Measurements from ENCODE around the gene CEACAM4.
"Not testable (repeated sequence)": the region's sequence is repeated elsewhere in the genome, so short reads cannot be mapped to it uniquely, and the experiment has no call there.

The CEACAM4 gene

GRCh38 chr19:41626877-41627276, at the start of gene CEACAM4:
Gene CEACAM4 (minus strand): TSS chr19:41627074. CDS start chr19:41626963, 111 bp downstream.
- DNase-seq = peak; percentile 62

DNA sequence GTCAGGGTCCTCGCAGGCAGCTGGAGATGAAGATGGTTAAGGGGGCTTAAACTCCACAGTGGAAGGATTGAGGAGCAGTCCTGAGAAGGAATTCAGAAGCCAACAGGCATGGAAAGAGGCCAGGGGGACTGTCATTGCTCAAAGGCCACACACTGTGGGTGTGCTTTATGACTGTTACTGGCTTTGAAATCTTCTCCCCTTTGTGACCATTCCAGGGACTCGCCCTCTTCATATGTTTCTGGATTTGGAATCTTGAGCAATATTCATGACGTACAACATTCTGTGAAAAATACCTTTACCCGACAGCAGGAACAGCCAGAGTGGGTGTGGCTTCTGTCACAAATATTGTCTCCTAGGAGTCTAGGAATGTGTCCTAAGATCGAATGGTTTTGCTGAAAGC, 44.6 kb upstream of the CEACAM4 start:
- no peak for DNase-seq

GRCh38 chr19:41670755-41671154, 43.9 kb upstream of the CEACAM4 start:
- no peak for DNase-seq

GRCh38 chr19:41668315-41668714, 41.4 kb upstream of the CEACAM4 start:
- DNase-seq = no peak

DNA sequence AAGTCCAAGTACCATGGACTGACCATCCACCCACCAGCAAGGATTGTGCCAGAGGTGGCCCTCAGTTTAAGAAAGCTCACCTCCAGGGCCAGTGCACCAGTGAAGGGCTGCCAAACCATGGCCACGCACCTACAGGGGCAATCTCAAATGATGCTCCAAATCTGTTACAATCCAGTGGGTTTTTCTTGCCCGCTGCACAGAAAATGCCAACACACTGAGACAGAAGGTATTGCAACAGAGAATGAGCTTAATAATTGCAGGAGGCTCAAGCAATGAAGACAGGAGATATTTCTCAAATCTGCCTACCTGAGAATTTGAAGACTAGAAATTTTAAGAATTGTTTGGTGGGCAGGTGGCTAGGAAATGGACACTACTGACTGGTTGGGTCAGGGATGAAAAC, 39.2 kb upstream of the CEACAM4 start:
- no peak for DNase-seq

DNA sequence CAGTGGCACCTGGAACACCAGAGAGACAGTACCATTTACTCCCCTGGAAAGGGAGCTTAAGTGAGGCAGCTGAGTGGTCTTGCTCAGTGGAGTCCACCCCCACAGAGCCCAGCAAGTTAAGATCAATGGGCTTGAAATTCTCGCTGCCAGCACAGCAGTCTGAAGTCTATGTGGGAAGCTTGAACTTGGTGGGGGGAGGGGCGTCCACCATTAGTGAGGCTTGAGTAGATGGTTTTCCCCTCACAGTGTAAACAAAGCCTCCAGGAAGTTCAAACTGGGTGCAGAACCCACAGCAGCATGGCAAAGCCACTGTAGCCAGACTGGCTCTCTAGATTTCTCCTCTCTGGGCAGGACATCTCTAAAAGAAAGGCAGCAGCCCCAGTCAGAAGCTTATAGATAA, 30.3 kb upstream of the CEACAM4 start:
- DNase-seq = no peak

GRCh38 chr19:41656756-41657155, 29.9 kb upstream of the CEACAM4 start:
- DNase-seq = not testable (repeated sequence)

DNA sequence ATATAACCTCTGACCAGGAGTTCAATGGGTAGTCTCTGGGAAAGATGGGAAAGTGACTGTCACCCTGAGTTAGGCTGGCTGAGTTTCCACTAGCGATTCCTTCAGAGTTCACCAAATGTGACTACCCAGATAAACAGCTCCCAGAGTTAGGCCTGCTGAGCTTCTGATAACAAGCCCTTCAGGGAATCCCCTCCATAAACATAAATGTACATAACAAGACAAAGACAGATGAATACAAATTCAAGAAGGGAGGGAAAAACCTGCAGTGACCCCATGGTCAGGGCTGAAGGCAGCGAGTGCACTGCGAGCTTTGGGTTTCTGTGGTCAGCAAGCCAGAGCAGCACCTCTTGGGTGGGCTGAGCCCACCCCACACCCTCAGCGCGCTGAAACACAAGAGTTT, 25.4 kb upstream of the CEACAM4 start:
- no peak for DNase-seq

GRCh38 chr19:41649827-41650226, 23.0 kb upstream of the CEACAM4 start:
- no peak for DNase-seq

DNA sequence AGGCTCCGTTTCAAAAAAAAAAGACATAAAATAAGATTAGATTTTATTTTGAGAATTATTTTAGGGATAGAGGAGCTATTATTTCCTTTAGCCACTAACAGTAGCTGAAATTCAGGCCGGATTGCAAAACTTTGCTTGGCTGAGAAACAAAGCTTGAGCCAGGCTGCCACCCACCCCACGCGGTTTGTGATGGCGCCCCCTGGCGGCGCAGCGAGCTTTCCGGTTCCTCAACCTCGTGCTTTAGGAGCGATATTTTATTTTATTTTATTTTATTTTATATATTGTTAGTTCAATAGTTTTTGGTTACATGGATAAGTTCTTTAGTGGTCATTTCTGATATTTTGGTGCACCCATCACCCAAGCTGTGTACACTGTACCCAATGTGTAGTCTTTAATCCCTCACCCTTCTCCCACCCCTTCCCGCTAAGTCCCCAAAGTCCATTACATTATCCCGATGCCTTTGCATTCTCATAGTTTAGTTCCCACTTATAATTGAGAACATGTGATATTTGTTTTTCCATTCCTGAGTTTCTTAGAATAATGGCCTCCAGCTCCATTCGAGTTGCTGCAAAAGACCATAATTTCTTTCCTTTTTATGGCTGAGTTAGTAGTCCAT, 19.8 kb upstream of the CEACAM4 start:
- peak; percentile 64 for DNase-seq

DNA sequence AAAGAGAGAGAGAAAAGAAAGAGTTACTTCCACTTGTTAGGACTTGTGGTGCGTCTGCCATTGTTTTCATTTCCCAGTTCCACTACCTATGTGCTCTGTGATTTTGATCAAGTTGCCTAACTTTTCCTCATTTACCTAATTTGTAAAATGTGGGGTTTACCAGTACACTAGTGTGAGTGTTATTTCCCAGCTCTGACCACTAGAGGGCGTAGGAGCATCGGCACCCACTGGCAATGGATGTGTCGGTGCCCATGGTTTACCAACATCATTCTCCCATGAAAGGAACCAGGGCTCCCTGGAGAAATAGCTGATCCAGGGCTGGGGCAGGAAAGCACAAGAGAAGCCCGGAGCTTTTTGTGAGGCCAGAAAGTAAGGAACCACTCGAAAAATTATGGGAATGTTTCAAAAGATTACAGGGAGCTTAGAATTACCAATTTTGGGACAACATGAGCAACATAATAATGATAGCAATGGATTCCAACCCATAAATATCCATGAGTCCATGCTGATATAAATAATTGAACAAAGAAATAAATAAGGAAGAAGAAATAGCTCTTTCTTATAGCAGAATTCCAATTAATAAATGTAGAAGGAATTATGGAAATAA, 15.1 kb upstream of the CEACAM4 start:
- DNase-seq = peak; percentile 78

GRCh38 chr19:41638641-41639081, 11.8 kb upstream of the CEACAM4 start:
- DNase-seq = peak; percentile 53

- peak; percentile 38 for DNase-seq
These were observed 10.6 kb upstream of the CEACAM4 start for GRCh38 chr19:41637484-41637883.

DNA sequence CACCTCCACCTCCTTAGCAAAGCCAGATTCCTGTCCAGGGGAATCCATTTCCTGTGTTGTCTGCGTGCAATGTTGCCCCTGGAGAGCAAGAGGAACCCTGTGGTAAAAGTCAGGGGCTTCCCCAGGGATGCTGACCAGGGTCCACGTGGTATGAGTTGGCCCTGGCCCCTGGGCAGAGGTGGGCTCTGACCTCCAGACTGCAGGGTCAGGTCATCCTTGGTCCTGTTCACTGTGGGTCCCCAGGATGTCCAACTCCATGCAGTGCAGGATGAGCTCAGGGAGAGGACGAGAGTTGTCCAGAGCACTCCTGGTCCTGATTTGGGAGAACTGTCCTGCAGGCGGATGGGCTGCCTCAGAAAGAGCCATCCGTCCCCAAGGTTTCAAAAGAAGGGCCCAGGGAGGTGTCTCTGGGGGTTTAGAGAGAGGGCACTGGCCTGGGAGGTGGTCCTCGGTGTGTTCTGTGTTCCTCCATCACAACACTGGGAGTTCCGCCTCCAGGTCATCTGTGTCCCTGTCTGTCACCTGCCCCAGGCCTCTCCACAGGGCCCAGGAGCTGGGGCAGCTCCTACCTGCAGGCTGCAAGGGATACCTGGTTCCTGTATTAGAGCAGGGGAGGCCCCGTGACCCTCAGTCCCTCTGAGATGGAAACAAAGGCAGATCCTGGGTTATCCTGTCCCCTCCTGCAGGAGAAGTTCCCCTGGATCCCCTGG, 1.2 kb upstream of the CEACAM4 start:
- DNase-seq = no peak

GRCh38 chr19:41626278-41626677, 596 bp downstream of the CEACAM4 start:
- no peak for DNase-seq

DNA sequence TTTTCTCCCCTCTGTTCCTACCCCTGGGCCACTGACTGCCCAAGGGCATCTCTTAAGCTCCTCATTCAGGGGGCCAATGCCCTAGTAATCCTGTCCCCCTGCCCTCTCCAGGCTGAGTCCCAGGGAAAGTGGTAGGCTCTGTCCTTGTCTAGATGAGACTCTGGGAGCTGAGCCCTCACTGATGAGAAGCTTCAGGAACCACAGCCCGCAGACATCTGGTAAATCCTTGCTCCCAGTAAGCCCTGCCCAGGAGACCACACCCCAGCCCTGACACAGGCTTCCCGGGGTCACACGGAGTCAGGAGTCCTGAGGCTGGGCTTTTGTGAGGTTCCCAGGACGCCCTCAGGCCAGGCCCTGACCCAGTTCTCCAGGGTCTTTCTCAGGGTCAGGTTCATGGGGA, 1.9 kb downstream of the CEACAM4 start:
- DNase-seq = no peak

- no peak for DNase-seq
These were observed 2.4 kb downstream of the CEACAM4 start for GRCh38 chr19:41624515-41624914.

DNA sequence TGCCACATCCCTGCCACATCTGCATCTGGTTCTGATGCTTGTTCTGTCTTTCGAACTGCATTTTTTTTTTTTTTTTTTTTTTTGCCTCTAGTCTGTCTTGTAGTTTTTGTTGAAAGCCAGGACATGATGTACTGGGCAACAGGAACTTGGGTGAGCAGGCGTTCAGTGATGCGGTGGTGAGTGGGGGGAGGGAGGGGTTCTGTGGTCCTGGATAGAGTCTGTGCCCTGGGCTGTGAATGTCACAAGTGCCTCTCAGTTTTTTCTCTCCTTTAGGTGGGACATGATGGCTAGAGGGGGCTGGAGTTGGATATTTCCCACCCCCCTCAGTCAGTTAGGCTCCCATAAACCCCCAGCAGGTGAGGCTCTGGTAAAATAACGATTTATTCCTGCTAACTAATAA, 3.5 kb downstream of the CEACAM4 start:
- peak; percentile 65 for DNase-seq

DNA sequence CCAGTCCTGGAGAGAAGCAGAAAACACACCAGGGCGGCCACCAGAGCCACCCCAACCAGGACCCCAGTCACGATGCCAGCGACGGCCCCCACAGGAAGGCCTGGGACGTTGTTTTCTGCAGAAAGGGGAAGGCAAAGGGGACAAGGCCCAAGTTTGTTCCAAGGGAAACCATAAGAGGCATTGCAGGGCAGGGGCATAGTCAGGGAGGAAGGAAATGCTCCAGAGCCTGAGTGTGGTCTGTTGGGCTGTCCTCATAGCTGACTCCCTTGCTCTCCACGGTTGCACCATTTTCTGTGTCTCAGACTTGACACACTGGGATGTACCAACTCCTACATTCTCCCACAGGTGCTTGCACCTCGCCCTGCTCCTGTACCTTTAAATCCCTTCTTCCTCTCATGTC, 5.2 kb downstream of the CEACAM4 start:
- peak; percentile 72 for DNase-seq

DNA sequence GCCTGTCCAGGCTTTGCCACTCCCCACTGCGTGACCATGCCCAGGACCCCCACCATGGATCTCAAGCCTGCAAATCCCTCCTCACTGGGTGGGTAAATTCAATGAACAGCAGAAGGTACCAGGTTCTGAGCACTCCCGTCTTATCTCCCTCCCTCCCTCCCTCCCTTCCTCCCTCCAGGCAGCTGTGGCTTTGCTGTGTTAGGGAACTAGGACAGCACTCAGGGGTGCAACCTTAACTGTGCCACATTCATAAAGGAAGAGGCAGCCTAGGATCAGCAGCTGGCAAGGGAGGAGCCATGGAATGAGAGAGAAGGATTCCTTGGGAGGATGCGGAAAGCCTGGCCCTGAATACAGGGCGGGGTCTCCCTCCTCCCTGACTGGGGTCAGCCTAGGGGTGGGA, 5.6 kb downstream of the CEACAM4 start:
- DNase-seq = peak; percentile 16

DNA sequence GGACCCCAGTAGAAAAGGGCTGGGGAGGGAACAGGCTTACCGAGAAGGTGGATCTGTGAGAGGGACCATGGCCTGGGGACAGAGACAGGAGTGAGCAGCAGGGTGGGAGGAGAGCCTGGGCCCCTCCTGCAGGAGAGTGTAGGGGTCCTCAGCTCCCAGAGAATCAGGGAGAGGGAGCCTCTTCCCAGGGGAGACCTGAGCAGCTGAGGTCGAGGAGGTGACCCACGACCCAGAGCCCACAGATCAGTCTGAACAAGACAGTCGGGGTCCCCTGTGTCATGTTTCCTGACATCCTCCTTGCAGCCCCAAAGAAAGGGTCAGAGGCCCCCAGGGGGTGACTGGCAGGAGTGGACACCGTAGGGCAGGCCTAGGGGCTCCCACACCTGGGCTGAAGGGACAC, 6.7 kb downstream of the CEACAM4 start:
- no peak for DNase-seq

- peak; percentile 42 for DNase-seq
These were observed 7.8 kb downstream of the CEACAM4 start for GRCh38 chr19:41619018-41619556.

DNA sequence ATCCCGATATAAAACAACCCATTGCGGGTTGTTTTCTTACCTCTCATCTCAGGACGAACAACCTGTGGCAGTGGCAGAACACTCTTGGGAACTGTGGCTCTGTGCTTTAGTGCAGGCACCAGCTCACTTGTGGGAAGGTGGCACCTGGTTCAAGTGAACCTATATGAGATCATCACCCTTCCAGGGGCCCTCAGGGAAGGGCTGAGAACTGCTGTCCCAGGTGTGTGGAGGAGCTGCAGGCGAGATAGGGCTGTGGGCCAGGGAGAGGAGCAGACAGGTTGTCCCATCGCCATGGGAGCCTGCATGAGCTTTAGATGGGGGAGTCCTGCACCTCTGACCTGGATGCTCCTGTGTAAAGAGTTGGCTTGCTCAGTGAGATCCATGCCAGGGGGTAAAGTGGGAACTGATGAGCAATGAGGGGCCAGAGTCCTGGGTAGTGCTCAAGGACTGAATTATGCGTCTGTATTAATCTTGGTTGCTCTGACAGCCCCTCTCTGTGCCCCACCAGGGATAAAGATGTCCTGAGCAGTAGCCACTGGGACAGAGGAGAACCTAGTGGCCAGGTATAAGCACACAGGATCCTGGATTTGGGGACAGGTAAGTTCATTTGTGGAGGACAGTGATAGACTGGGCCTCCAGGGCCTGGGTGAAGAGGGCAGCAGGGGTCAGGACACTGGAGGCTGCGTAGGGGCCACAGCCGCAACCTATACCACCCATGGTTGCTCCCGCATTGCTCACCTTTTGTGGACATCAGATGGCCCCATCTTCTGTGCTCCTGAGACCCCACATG, 8.7 kb downstream of the CEACAM4 start:
- no peak for DNase-seq
